Measurements from ENCODE around the gene JADE2. TPM values are rescaled to one million over a fixed set of nuclear protein-coding genes. Genes with fewer than 3 reads are reported as not detected.
"Not testable (repeated sequence)": the region's sequence is repeated elsewhere in the genome, so short reads cannot be mapped to it uniquely, and the experiment has no call there.

The JADE2 gene
- total and polyA plus RNA-seq, 5 donors, result 18.6 to 51.6 (median 46.9) TPM

GRCh38 chr5:134545070-134545868, 19.8 kb downstream of the JADE2 start:
- Histone ChIP-seq H3K27ac (ENCODE audit: low read length) (peak overlapping the region; percentile 42), H3K4me3 (ENCODE audit: low read length) (no peak overlapping the region), H3K9me3 (ENCODE audit: control insufficient read depth, low read length) (no peaks in the 10 kb centered on the region), H3K27me3 (ENCODE audit: control insufficient read depth, insufficient read depth) (no peaks in the 10 kb centered on the region), H3K4me1 (ENCODE audit: control insufficient read depth, insufficient read depth, low read length) (peaks cover 37% of the 10 kb centered on the region)
- peak; percentile 91 to 96 (median 92) for DNase-seq
- WGBS, result 34% methylated on average over 10 of the region's 10 CpGs
- peak; percentile 88 to 90 for ATAC-seq
- intact Hi-C loops (cut with DNase I), result no loop called here

- Histone ChIP-seq H3K4me3 (ENCODE audit: low read length) (no peak overlapping the region), H3K27ac (ENCODE audit: low read length) (no peak overlapping the region), H3K4me1 (ENCODE audit: control insufficient read depth, insufficient read depth, low read length) (peaks cover 45% of the 10 kb centered on the region), H3K9me3 (ENCODE audit: control insufficient read depth, low read length) (no peaks in the 10 kb centered on the region), H3K27me3 (ENCODE audit: control insufficient read depth, insufficient read depth) (no peaks in the 10 kb centered on the region)
- intact Hi-C loops (cut with DNase I), result no loop called here
- DNase-seq, result no peak
- 79% methylated on average over 2 of the region's 2 CpGs for WGBS
- ATAC-seq, result no peak
These were observed 21.6 kb downstream of the JADE2 start for GRCh38 chr5:134547066-134547465.

GRCh38 chr5:134547579-134547978, 22.1 kb downstream of the JADE2 start:
- ATAC-seq (peak; percentile 53 to 55), DNase-seq (peak; percentile 76 to 85 (median 82))
- Histone ChIP-seq H3K4me1 (ENCODE audit: control insufficient read depth, insufficient read depth, low read length) (peaks cover 46% of the 10 kb centered on the region), H3K27me3 (ENCODE audit: control insufficient read depth, insufficient read depth) (no peaks in the 10 kb centered on the region), H3K27ac (ENCODE audit: low read length) (peak overlapping the region; percentile 44), H3K9me3 (ENCODE audit: control insufficient read depth, low read length) (no peaks in the 10 kb centered on the region), H3K4me3 (ENCODE audit: low read length) (no peak overlapping the region)
- intact Hi-C loops (cut with DNase I), result no loop called here
- 50% methylated on average over 2 of the region's 2 CpGs for WGBS

GRCh38 chr5:134547999-134548658, 22.7 kb downstream of the JADE2 start:
- DNase-seq (peak in 1 of 3 donors; percentile 46), ATAC-seq (no peak)
- Histone ChIP-seq H3K9me3 (ENCODE audit: control insufficient read depth, low read length) (no peaks in the 10 kb centered on the region), H3K4me1 (ENCODE audit: control insufficient read depth, insufficient read depth, low read length) (peaks cover 45% of the 10 kb centered on the region), H3K27ac (ENCODE audit: low read length) (peak overlapping the region; percentile 44), H3K4me3 (ENCODE audit: low read length) (no peak overlapping the region), H3K27me3 (ENCODE audit: control insufficient read depth, insufficient read depth) (no peaks in the 10 kb centered on the region)
- 69% methylated on average over 13 of the region's 13 CpGs for WGBS
- intact Hi-C loops (cut with DNase I), result no loop called here

- no peaks in the 10 kb centered on the region for H3K9me3 ChIP-seq (ENCODE audit: control insufficient read depth, low read length)
- WGBS, result 54% methylated on average over 3 of the region's 3 CpGs
- H3K27ac ChIP-seq (ENCODE audit: low read length), result no peak overlapping the region
- peak in 1 of 3 donors; percentile 6 for DNase-seq
- ATAC-seq, result no peak
- intact Hi-C loops (cut with DNase I), result no loop called here
- H3K27me3 ChIP-seq (ENCODE audit: control insufficient read depth, insufficient read depth), result no peaks in the 10 kb centered on the region
- H3K4me3 ChIP-seq (ENCODE audit: low read length), result no peak overlapping the region
- peaks cover 42% of the 10 kb centered on the region for H3K4me1 ChIP-seq (ENCODE audit: control insufficient read depth, insufficient read depth, low read length)
These were observed 24.2 kb downstream of the JADE2 start for GRCh38 chr5:134549714-134550113.

GRCh38 chr5:134550271-134551214, 25.1 kb downstream of the JADE2 start:
- ATAC-seq (no peak), DNase-seq (peak in 1 of 3 donors; percentile 41)
- Histone ChIP-seq H3K4me3 (ENCODE audit: low read length) (no peak overlapping the region), H3K9me3 (ENCODE audit: control insufficient read depth, low read length) (no peaks in the 10 kb centered on the region), H3K4me1 (ENCODE audit: control insufficient read depth, insufficient read depth, low read length) (peaks cover 48% of the 10 kb centered on the region), H3K27me3 (ENCODE audit: control insufficient read depth, insufficient read depth) (no peaks in the 10 kb centered on the region), H3K27ac (ENCODE audit: low read length) (no peak overlapping the region)
- 74% methylated on average over 13 of the region's 13 CpGs for WGBS
- intact Hi-C loops (cut with DNase I), result no loop called here

GRCh38 chr5:134551901-134552300, 26.4 kb downstream of the JADE2 start:
- Histone ChIP-seq H3K27ac (ENCODE audit: low read length) (peak overlapping the region; percentile 68), H3K9me3 (ENCODE audit: control insufficient read depth, low read length) (no peaks in the 10 kb centered on the region), H3K4me3 (ENCODE audit: low read length) (no peak overlapping the region), H3K27me3 (ENCODE audit: control insufficient read depth, insufficient read depth) (no peaks in the 10 kb centered on the region), H3K4me1 (ENCODE audit: control insufficient read depth, insufficient read depth, low read length) (peaks cover 50% of the 10 kb centered on the region)
- DNase-seq (no peak), ATAC-seq (peak in 1 of 2 donors; percentile 1)
- intact Hi-C loops (cut with DNase I), result no loop called here
- WGBS, result 76% methylated on average over 8 of the region's 8 CpGs

- H3K27ac ChIP-seq (ENCODE audit: low read length), result peak overlapping the region; percentile 71
- intact Hi-C loops (cut with DNase I), result no loop called here
These were observed 26.8 kb downstream of the JADE2 start for GRCh38 chr5:134552301-134552700.

GRCh38 chr5:134552716-134553115, 27.2 kb downstream of the JADE2 start:
- H3K9me3 ChIP-seq (ENCODE audit: control insufficient read depth, low read length); H3K27me3 ChIP-seq (ENCODE audit: control insufficient read depth, insufficient read depth); ATAC-seq; intact Hi-C loops (cut with DNase I); H3K4me3 ChIP-seq (ENCODE audit: low read length): not testable (repeated sequence)
- Histone ChIP-seq H3K27ac (ENCODE audit: low read length) (peak overlapping the region; percentile 71), H3K4me1 (ENCODE audit: control insufficient read depth, insufficient read depth, low read length) (peaks cover 48% of the 10 kb centered on the region)
- WGBS, result 77% methylated on average over 7 of the region's 7 CpGs
- peak in 2 of 3 donors; percentile 52 to 77 for DNase-seq

More at GRCh38 chr5:134552301-134552700, 26.8 kb downstream of the JADE2 start:
- Histone ChIP-seq H3K9me3 (ENCODE audit: control insufficient read depth, low read length) (no peaks in the 10 kb centered on the region), H3K27me3 (ENCODE audit: control insufficient read depth, insufficient read depth) (no peaks in the 10 kb centered on the region), H3K4me1 (ENCODE audit: control insufficient read depth, insufficient read depth, low read length) (peaks cover 50% of the 10 kb centered on the region), H3K4me3 (ENCODE audit: low read length) (no peak overlapping the region)
- peak; percentile 78 to 79 for ATAC-seq
- 31% methylated on average over 3 of the region's 3 CpGs for WGBS
- peak; percentile 91 to 96 (median 93) for DNase-seq

- intact Hi-C loops (cut with DNase I), result no loop called here
- Histone ChIP-seq H3K9me3 (ENCODE audit: control insufficient read depth, low read length) (no peaks in the 10 kb centered on the region), H3K4me1 (ENCODE audit: control insufficient read depth, insufficient read depth, low read length) (peaks cover 37% of the 10 kb centered on the region), H3K27me3 (ENCODE audit: control insufficient read depth, insufficient read depth) (no peaks in the 10 kb centered on the region), H3K4me3 (ENCODE audit: low read length) (no peak overlapping the region), H3K27ac (ENCODE audit: low read length) (peak overlapping the region; percentile 98)
- peak; percentile 61 to 73 (median 68) for DNase-seq
- 48% methylated on average over 6 of the region's 6 CpGs for WGBS
- ATAC-seq, result peak; percentile 15 to 25
These were observed 28.4 kb downstream of the JADE2 start for GRCh38 chr5:134553821-134554267.

All from right cardiac atrium (tissue), 5 donors.